ENCODE results near the gene ADAMTS15.

DNA sequence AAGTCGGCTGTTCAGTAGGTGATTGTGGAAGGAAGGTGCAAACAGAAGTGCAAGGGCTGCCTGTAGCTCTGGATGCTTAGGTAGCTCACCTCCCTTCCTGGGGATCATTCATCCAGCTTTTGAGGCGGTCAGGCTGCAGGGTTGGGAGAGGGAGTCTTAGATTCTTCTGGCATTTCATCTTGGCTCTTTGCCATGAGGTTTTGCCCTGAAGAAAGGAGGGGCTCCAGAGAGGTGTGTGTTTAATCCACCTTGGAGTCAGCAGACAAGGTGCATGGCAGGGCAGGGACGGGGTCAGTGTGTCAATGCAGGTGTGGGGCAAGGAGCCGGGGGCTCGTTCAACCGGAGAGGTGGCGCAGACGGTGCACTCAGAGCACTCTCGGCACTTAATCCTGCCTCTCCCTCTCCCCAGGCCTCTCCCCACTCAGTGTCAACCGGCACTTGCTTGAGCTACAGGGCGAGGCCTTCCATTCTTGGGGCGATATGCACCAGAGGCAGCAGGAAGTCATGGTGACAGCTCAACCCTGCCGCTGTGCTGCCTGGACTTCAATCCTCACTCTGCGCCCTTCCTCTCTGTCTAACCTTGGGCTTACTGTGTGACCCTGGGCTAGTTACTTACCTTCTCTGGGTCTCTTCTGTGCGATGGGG is 7.2 kb downstream of the ADAMTS15 start:
- TF ChIP-seq, protein P1, sequence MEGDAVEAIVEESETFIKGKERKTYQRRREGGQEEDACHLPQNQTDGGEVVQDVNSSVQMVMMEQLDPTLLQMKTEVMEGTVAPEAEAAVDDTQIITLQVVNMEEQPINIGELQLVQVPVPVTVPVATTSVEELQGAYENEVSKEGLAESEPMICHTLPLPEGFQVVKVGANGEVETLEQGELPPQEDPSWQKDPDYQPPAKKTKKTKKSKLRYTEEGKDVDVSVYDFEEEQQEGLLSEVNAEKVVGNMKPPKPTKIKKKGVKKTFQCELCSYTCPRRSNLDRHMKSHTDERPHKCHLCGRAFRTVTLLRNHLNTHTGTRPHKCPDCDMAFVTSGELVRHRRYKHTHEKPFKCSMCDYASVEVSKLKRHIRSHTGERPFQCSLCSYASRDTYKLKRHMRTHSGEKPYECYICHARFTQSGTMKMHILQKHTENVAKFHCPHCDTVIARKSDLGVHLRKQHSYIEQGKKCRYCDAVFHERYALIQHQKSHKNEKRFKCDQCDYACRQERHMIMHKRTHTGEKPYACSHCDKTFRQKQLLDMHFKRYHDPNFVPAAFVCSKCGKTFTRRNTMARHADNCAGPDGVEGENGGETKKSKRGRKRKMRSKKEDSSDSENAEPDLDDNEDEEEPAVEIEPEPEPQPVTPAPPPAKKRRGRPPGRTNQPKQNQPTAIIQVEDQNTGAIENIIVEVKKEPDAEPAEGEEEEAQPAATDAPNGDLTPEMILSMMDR (conservative IDR thresholded peaks at IDR 0.05 in 1 of 2, IDR thresholded peaks at IDR 0.05 in 1 of 2; ENCODE audit: low read depth in 1 of 2, low read length in 2 of 2) = no peak
- no peak for TF ChIP-seq EZH2 (IDR thresholded peaks at IDR 0.05; ENCODE audit: low read length, missing control alignments)
